GM19372 (cell line): ENCODE measurements around the gene SLC25A3.
A peak's percentile ranks its signal among the peaks of the same experiment; 100 is the strongest.
"Not testable (repeated sequence)": the region's sequence is repeated elsewhere in the genome, so short reads cannot be mapped to it uniquely, and the experiment has no call there.

Source experiments
- ATAC-seq: cut with Tn5 transposase; IDR thresholded peaks from one replicate; pipeline ENCODE4 v1.9.1; 2021; ENCODE audit warnings: mild to moderate bottlenecking, low read depth, moderate library complexity; ENCODE audit not compliant: unreplicated experiment

The SLC25A3 gene

DNA sequence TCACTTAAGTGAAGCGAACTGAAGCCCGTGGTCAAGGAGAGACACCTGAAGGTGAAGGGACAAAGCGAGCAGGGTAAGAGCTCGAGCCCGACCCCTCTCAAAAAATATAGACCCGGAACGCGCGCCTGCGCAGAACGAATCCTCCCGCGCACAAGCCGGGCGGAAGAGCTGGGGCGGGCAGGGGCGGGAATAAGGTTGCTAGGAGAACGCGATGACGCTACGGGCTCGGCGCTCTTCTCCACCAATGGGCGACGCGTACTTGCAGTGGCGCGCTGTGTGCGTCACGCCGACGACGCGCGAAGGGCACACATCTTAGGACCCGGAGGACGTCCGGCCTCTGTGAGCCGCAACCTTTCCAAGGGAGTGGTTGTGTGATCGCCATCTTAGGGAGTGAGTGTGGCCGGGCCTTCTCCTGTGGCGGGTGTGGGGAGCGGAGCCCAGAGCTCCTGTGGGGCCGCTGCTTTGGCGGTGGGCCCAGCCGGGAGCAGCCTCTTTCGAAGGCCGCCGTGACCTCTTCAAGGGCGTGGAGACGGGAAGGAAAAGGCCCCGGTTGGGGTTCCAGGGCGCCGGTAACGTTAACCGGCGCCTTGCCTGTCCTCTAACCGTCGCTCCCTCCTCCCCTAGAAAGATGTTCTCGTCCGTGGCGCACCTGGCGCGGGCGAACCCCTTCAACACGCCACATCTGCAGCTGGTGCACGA, at the start of gene SLC25A3:
TSS of gene SLC25A3 (plus strand) at position 336 of the 699 bp plus-strand sequence. CDS start at position 629, 293 bp downstream.
- peak; percentile 99 for ATAC-seq

DNA sequence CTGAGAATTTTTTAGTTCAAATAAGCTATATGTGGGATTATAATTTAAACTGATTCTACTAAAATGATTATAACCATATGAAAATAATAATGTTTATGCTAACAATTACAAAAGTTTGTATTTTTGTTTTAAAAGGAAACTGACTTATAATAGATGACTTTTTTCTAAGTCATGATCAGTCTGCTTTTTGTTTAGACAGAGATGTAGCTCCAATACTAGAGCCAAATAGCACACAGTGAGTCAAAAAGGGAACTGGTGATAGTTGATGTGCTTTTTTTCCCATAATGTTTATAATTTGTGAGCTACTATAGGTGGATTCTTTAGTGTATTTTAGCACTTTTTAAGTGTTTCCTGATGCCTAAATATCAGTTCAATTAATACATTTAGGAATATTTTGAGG, 49.8 kb upstream of the SLC25A3 start:
- ATAC-seq, result no peak

DNA sequence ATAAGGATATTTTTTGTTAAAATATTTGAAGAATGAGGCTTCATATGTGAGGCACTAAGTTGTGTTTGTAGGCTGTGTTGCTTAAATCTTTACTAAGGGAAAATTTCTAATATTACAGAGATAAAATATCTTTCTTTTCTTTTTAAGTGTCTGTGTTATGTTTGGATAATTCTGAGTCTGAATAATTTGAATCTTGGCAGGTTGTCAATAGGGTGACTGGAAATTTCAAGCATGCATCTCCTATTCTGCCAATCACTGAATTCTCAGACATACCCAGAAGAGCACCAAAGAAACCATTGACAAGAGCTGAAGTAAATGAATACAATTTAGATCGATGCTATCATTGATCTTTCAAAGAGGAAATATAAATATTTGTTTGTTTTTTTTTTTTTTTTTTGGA, 48.7 kb upstream of the SLC25A3 start:
- ATAC-seq, result no peak

DNA sequence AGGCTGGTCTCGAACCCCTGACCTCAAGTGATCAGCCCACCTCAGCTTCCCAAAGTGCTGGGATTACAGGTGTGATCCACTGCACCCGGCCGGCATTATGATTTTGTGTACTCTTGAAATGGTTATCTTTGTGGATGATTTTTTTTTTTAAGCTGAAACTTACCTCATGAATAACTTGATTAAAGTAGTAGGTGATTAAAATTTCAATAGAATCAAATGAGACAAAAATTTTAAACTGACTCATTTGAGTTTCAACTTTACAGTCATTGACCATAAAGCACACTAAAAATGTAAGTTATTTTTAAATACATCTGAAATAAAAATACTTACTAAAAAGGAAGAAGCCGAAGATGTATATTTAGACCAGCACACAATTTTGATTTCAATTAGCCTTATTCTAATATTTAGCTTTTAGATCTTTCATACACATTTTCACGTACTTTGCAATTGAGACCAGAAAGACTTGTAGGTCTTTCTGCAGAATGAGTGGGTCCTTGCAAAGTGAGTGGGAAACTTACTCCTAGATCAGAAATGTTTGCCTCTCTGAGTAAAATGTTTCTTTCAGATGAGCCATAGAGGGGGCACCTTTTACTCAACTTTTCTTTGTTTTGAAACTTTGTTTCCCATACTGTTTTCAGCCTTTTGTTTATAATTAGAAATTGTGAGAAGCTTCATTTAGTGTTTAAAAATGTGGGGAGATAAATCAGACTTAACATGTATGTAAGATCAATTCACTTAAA, 43.9 kb upstream of the SLC25A3 start:
- ATAC-seq, result no peak

DNA sequence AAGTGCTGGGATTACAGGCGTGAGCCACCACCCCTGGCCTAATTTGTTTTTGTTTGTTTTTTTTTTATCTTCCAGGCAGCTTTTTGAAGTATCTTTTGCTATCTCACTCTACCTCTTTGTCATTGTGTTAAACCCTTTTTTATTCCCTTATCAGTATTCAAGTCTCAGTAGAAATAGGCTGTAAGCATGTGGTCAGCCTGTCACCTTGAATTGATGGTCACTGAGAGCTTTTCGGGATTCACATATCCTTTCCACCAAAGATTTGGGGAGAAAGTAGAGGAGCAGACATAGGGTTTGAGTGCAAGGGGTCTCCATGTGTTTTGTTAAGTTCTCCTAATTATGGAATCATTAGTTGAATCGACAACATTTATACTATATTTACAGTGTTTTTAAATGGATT, 41.7 kb upstream of the SLC25A3 start:
- ATAC-seq, result no peak

DNA sequence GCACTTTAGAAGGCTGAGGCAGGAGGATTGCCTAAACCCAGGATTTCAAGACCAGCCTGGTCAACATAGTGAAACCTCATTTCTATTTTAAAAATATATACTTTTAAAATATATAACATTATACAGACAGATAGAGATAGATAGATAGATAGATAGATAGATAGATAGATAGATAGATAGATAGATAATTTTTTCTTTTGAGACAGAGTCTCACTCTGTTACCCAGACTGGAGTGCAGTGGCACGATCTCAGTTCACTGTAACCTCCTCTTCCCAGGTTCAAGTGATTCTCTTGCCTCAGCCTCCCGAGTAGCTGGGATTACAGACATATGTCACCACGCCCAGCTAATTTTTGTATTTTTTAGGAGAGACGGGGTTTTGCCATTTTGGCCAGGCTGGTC, 35.4 kb upstream of the SLC25A3 start:
- not testable (repeated sequence) for ATAC-seq

DNA sequence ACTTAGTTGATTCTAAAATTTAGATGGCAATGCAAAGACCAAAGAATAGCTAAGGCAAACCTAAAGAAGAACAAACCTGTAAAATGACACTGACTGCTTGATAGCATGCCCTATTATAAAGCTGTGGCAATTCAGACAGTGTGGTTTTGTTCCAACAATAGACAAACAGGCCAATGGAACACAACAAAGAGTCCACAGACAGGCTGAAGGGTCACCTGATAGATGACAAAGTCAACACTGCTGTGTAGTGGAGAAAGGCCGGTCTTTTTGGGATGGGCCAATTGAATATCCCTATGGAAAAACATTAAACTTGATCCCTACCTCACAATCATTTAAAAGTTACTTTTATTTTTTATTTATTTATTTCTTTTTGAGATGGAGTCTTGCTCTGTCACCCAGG, 33.8 kb upstream of the SLC25A3 start:
- no peak for ATAC-seq

DNA sequence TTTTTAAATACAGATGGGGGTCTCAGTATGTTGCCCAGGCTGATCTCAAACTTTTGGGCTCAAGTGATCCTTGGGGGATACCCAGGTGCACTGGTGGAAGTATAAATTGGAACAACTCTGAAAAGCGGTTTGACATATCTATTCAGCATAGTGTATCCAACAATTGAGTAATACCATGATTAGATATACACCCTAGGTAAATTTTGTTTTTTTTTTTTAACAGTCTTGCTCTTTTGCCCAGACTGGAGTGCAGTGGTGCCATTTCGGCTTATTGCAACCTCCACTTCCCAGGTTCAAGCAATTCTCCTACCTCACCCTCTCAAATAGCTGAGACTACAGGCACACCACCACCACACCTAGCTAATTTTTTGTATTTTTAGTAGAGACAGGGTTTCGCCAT, 31.6 kb upstream of the SLC25A3 start:
- no peak for ATAC-seq

DNA sequence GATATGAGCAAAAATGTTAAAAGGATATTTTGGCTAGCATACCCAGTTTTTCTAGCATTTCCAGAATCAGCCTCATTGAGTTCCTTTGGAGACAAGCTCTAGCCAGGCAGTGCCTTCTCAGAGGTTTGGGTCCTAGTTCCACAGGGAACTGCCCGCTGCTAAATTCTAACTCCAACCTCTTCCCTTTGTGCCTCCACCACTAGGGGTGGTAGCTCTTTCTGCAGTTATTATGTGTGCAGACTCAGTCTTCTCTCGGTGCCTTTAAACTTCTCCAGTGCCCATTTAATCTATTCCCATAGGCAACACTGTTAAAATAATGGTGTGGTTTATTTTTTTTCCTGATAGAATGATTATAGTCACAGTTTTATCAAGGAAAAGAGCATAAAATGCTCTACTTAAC, 21.5 kb upstream of the SLC25A3 start:
- no peak for ATAC-seq

DNA sequence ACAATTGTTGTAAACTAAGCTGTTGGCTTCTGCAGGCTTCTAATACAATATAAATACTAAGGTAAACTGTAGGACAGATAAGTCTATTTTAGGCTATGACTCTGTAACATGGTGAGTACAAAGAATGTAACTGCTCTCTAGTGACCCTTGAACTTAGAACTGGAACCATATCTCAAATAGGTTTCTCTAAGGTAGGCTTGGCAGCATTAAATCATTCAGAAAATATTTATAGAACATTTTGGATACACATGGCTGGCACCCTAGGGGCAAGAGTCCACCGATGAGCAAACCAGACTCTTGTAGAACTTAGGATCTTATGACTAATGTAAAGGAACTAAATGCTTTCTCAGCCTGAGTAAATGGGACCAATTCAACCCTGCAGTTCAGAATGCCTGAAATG, 19.4 kb upstream of the SLC25A3 start:
- ATAC-seq, result no peak

DNA sequence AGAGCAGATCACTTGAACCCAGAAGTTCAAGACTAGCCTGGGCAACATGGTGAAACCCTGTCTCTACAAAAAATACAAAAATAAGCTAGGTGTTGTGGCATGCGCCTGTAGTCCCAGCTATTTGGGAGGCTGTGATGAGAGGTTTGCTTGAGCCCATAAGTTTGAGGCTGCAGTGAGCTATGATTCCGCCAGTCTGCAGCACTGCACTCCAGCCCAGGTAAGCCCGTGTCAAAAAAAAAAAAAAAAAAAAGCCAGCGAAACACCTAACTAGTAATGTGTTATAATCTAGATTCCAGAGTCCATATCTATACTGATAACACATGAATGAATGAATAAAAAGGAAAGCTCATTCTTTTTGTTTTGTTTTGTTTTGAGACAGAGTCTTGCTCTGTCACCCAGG, 18.5 kb upstream of the SLC25A3 start:
- ATAC-seq, result no peak

DNA sequence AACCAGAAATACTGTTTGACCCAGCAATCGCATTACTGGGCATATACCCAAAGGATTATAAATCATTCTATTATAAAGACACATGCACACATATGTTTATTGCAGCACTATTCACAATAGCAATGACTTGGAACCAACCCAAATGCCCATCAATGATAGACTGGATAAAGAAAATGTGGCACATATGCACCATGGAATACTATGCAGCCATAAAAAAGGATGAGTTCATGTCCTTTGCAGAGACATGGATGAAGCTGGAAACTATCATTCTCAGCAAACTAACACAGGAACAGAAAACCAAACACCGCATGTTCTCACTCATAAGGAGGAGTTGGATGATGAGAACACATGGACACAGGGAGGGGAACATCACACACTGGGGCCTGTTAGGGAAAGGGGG, 16.7 kb upstream of the SLC25A3 start:
- not testable (repeated sequence) for ATAC-seq

DNA sequence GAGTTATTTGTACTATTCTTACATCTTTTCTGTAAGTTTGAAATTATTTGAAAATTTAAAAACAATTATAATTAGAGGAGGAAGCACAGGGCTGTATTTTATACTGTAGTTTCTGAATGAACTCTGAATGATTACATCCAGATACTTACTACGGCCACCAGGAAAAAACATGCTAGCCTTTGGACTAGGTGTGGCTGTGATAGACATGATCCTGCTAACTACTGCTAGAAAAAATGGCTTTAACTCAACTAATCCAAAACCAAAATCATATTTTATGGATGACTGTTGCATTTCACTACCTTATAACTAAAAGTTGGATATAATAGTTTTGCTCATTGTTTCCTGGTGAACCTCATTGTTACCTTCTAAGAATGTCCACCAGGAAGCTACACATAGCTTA, 15.1 kb upstream of the SLC25A3 start:
- no peak for ATAC-seq

DNA sequence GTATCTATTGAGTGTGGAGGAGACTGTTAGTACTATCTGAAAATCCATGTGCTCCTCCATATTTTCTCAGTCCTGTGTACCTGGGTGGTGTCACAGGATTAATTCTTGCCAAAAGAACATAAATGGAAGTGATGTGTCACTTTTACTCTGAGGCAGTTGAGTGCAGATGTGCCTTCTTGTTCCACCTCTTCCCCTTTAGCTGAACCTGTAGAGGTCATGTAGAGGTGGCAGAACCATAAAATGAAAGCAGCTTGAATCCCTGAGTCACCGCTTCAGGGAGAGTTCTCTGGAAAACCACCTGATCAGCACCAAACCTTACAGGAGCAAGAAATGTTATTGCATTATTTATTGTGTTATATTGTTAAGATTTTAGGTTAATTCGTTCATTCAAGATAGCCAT, 14.7 kb upstream of the SLC25A3 start:
- no peak for ATAC-seq

DNA sequence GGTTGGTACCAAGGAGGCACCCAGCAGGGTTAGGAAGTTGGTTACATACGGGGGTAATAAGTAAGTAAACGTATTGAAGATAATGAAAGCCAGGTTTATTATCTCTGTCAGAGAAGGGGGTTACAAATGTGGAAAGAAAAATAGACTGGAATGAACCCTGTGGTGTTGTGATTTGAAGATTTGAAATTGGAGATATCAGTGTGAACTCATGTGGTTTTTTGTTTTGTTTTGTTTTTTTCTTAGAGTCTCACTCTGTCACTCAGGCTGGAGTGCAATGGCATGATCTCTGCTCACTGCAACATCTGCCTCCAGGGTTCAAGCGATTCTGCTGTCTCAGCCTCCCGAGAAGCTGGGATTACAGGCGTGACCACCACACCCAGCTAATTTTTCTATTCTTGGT, 14.1 kb upstream of the SLC25A3 start:
- no peak for ATAC-seq

DNA sequence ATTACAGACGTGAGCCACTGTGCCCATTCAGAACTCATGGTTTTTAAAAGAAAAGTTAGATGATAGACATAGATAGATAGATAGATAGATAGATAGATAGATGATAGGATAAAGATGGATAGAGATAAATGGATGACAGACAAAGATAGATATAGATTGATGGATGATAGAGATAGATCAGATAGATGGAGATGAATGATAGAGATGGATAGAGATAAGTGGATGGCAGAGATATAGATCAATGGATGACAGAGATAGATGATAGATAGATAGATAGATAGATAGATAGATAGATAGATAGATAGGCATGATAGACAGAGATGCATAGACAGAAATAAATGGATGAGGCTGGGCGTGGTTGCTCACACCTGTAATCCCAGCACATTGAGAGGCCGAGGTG, 13.7 kb upstream of the SLC25A3 start:
- no peak for ATAC-seq

DNA sequence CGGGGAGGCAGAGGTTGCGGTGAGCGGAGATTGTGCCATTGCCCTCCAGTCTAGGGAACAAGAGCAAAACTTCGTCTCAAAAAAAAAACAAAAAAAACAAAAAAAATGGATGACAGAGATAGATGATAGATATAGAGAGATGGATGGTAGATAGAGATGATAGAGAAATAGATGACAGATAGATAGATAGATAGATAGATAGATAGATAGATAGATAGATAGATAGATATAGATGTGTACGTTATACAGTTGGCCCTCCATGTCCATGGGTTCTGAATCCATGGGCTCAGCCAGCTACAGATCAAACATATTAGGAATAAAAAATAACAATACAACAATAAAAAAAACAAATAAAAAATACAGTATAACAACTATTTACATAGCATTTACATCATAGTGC, 12.8 kb upstream of the SLC25A3 start:
- ATAC-seq, result no peak

DNA sequence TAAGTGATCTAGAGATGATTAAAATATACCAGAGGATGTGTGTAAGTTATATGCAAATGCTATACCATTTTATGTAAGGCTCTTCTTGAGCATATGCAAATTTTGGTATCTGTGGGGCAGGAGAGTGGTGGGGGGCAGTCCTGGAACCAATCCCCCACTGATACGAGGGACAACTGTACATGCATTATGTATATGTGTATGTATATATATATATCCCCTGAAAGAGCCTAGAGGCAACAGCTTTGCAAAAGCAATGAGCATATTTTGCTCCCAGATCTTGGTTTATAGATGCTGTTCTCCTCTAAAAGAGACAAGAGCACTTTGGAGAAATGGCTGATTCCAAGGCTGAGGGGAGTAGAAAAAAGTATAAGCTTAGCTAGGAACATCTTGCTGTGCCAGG, 12.4 kb upstream of the SLC25A3 start:
- no peak for ATAC-seq

DNA sequence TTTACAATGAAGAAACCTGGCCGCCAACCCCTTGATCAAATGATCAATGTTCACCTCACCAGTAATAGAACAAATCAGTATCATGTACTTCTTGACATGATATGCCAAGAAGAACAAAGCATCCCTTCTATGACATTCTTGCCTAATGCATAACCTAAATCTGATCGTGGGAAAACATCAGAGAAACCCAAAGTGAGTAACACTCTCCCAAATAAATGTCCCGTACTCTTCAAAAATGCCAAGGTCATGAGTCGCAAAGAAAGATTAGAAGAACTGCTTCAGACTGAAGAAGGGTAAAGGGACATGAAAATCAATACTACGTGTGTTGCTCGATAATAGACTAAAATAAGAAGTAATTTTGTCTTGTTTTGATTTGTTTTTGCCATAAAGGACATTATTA, 11.4 kb upstream of the SLC25A3 start:
- no peak for ATAC-seq

DNA sequence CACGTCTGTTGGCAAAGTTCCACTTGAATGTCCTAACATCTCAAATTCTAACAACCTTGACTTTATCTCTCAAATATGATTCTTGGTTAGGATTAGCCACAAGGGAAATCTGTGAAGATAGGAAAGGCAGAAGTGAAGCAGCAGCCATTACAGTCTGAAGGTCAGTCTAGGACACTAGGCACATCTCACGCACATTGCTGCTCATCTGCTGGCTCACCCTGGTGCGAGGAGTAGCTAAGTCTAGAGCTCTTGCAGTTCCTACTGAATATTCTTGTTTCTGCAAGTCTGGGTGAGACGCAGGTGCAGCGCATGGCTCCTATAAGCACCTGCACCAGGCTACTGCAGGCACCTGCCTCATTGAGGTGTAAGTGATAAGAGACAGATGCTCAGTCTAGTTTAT, 6.4 kb upstream of the SLC25A3 start:
- ATAC-seq, result no peak

DNA sequence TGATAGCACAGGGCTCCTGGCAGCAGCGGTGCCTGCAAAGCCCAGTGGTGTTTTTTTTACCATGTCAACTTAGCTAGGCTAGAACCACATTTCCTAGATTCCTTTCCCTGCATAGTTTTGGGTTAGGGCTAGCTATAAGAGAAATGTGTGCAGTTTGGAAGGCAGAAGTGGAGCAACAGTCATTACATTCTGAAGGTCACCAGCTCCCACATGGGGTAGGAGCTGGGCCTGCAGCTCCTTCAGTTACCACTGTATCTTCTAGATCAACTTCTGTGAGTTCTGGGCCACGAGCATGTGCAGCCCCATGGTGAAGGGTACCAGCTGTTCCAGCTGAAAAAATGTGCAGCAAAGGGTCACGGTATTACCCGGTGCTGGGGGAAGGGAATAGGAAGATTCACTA, 2.3 kb upstream of the SLC25A3 start:
- ATAC-seq, result no peak

DNA sequence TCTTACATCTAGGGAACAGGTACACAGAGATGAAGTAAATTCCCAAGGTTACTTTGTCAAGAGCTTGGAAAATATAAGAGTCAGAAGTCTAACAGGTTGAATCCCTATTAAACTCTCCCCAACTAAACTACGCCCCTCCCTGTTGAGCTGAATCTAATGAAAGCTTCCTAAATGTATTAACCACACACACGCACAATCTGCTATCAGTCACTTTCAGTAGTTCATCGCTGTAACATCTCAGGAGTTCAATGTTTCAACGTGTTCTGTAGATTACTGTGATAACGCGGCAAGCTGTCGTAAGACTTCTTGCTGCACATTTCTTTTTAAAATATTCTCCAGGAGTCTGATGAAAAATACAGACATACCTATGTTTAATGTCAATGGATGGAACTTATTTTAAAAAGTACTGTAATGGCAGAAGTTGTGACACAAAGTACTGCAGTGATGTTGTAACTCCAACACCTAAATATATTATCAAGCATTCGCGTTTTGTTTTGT, 612 bp upstream of the SLC25A3 start:
- no peak for ATAC-seq
